ENCODE measurements around the gene RAD23A.
"Not testable (repeated sequence)": the region's sequence is repeated elsewhere in the genome, so short reads cannot be mapped to it uniquely, and the experiment has no call there.

Gene RAD23A

GRCh38 chr19:12937927-12938778 is 7.5 kb upstream of the RAD23A start, which contains the start of gene CALR:
Gene CALR, plus strand, starts transcription at chr19:12938609. Its CDS starts 71 bp downstream, at chr19:12938680.
- DNase-seq: peak; percentile 100

DNA sequence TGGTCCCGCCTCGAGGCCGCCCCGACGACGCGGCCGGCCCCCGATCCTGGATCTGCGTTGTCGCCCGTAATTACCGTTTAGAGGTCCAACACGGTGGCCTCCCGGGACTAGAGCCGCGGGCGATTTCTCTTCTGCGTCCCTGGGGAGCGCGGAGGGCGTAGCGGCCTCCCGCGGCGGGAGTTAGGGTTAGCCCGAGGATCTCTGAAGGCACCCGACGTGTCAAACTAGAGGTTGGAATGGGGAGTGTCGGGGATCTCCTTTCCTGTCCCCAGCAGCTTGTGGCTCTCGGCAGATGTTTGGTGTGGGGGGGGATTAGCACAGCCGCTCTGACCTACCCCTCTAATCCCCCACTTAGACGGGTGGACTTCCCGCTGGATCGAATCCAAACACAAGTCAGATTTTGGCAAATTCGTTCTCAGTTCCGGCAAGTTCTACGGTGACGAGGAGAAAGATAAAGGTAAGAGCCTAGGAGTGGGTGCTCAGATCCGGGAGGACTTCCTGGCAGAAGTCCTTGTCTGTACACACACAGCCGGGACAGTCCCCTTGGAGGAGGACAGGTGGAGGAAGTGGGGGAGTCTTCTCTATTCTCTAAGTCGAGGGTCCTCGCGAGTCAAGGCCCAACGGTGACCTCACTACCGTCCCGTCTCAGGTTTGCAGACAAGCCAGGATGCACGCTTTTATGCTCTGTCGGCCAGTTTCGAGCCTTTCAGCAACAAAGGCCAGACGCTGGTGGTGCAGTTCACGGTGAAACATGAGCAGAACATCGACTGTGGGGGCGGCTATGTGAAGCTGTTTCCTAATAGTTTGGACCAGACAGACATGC is 6.7 kb upstream of the RAD23A start:
- peak; percentile 65 for DNase-seq

GRCh38 chr19:12939975-12940423 is 5.7 kb upstream of the RAD23A start:
- DNase-seq: no peak

GRCh38 chr19:12940897-12941296 is 4.8 kb upstream of the RAD23A start:
- no peak for DNase-seq

GRCh38 chr19:12943437-12944044 is 2.1 kb upstream of the RAD23A start:
- DNase-seq: no peak

GRCh38 chr19:12944104-12944674 is 1.5 kb upstream of the RAD23A start:
- no peak for DNase-seq

DNA sequence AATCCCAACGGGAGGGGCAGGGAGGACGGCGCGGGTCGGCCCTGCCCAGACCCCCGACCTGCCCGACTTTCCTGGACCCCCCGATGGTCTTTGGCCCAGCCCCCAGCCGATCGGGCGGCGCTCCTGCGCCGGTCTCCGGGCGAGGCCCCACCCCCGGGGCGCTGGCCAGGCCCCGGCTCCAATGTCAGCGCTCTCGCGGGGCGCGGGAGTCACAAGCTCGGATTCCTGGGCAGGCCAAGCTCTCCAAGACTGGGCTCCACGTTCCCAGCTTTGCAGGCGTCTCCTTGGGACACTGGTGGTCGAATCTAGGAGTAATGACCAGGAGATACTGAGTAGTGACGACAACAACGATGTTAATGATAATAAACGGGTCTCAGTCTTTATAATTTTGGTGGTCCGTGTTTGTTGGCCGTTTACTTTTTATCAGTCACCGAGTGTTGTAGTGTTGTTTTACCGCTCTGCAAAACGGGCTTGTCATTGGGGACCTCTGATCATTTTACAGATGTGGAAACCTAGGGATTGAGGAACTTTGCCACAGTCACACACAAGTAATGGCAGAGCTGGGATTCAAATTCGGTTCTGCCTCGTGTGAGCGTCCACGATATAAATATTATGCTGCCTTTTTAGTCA is 545 bp downstream of the RAD23A start:
- peak; percentile 63 for DNase-seq

- DNase-seq: no peak
These were observed 1.3 kb downstream of the RAD23A start for GRCh38 chr19:12946731-12947496.

GRCh38 chr19:12947702-12948611 is 2.3 kb downstream of the RAD23A start:
- DNase-seq: no peak

DNA sequence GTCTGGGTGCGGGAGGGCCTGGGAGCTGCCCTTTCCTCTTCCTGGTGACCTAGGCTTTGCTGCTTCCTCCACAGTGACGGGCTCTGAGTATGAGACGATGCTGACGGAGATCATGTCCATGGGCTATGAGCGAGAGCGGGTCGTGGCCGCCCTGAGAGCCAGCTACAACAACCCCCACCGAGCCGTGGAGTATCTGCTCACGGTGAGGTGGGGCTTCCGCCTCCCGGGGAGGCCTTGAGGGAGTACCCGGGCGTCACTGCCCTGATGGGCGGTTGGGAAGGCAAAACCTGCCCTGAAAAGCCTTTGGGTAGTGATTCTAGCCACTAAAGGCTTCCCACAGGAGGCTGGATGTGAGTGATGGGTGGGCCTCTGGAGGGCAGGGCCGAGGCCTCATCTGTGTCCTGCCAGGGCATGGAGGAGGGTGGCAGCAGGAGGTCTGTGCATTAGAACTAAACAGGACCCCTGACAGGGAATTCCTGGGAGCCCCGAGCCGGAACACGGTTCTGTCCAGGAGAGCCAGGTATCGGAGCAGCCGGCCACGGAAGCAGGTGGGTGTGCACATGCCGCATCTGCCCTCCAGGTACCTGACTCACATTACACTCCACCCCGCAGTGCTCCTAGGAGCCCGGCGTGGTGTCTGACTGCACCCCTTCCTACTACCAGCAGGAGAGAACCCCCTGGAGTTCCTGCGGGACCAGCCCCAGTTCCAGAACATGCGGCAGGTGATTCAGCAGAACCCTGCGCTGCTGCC is 3.1 kb downstream of the RAD23A start:
- DNase-seq: no peak

GRCh38 chr19:12949363-12950283 is 4.0 kb downstream of the RAD23A start:
- no peak for DNase-seq

GRCh38 chr19:12952050-12952449 is 6.4 kb downstream of the RAD23A start:
- DNase-seq: not testable (repeated sequence)

DNA sequence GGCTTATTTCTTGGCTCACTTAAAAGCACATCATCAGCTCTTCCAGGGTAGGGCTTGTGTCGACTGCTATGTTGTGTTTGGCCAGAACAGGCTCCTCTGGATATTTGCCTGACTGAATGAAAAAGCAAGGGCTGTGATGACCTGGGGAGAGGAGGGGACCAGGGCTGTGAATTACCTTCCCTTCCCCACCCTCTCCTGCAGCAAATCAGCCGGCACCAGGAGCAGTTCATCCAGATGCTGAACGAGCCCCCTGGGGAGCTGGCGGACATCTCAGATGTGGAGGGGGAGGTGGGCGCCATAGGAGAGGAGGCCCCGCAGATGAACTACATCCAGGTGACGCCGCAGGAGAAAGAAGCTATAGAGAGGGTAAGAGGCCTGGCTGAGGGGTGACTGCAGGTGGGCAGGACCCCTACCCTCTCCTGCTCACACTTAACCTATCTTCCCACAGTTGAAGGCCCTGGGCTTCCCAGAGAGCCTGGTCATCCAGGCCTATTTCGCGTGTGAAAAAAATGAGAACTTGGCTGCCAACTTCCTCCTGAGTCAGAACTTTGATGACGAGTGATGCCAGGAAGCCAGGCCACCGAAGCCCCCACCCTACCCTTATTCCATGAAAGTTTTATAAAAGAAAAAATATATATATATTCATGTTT is 7.0 kb downstream of the RAD23A start:
- DNase-seq: no peak

GRCh38 chr19:12953138-12953798 is 7.6 kb downstream of the RAD23A start:
- no peak for DNase-seq

GRCh38 chr19:12953799-12954611 is 8.3 kb downstream of the RAD23A start:
- DNase-seq: no peak

DNA sequence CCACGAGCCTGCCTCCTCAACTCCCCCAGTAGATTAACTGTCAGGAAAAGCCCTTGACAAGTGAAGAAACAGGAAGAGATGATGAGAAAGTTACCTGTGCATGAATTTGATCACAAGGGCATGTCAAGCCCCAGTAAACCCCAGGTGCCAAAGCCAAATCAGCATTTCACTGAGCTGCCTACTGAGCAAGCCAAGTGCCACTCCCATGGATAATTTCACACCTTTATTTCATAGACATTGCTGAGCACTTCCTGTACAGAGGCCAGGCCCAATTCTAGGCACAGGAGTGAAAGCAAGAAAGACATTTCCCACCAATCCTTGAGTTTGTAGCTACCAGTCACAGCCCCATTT is 8.9 kb downstream of the RAD23A start:
- DNase-seq: peak; percentile 44

DNA sequence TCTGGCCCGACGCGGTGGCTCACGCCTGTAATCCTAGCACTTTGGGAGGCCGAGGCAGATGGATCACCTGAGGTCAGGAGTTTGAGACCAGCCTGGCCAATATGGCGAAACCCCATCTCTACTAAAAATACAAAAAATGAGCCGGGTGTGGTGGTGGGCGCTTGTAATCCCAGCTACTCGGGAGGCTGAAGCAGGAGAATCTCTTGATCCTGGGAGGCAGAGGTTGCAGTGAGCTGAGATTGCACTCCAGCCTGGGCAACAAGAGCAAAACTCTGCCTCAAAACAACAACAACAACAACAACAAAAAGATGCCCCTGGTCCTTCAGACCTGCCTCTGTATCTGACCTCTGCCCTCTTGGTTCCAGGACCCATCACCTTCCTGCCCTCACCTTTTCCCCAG is 9.9 kb downstream of the RAD23A start:
- DNase-seq: not testable (repeated sequence)
